HG02763 (cell line): Measurements from ENCODE around the gene TRIM7.
A peak's percentile ranks its signal among the peaks of the same experiment; 100 is the strongest.
"Not testable (repeated sequence)": the region's sequence is repeated elsewhere in the genome, so short reads cannot be mapped to it uniquely, and the experiment has no call there.

ENCODE experiments used
- ATAC-seq: cut with Tn5 transposase; IDR thresholded peaks from one replicate; pipeline ENCODE4 v1.9.1; 2021; ENCODE audit warnings: mild to moderate bottlenecking, moderate library complexity; ENCODE audit not compliant: unreplicated experiment

Gene TRIM7

DNA sequence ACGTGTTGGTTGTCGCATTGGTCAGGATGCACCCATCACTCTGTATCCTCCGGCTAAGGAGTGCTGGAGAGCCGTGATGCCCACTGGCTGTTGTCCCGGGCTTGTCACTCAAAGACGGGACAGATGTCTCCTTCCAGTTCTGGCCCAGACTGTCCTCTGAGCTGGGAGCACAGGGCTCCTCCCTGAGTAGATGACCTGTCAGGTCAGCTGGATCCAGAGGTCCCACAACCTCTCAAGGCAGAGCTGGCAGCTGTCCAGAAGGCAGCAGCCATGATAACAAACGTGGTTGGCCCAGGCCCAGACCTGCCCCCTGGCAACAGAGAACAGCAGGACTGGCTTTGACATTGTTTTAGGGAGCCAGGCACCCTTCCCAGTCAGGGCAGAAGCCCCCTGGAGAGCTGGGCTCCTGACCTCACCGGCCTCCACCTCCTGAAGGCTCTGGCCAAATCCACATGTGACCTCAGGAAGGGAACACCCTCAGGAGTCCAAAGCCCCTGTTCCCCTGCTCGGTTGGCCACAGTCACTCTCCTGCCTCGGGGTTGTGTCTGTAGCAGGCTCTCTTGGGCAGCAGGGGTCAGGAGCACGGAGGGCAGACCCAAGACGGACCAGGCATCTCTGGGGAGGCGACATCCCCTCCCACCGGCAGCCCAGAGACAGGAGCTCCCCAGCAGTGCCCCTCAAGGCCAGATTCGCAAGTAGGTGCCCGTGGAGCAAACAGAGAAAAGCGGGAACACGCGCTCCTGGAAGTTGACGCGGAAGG, 10.3 kb downstream of the TRIM7 start:
- ATAC-seq: no peak

DNA sequence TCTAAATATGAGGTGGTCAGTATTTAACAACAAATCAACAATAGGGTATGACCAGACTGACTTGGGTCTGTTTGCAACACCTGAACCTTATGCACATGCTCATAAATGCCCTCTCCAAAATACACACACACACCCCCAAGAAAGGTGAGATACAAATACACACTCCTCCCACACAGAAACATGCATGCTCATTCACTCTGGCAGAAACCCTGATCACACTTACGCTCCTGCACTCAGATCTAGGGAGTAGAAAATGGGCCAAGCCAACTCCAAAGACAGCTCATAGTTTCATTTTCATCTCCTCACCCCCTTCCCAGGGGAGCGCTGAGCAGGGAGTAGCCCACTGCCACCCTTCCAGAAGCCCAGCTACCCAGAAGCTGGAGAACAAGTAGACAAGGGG, 11.3 kb downstream of the TRIM7 start:
- ATAC-seq: no peak

DNA sequence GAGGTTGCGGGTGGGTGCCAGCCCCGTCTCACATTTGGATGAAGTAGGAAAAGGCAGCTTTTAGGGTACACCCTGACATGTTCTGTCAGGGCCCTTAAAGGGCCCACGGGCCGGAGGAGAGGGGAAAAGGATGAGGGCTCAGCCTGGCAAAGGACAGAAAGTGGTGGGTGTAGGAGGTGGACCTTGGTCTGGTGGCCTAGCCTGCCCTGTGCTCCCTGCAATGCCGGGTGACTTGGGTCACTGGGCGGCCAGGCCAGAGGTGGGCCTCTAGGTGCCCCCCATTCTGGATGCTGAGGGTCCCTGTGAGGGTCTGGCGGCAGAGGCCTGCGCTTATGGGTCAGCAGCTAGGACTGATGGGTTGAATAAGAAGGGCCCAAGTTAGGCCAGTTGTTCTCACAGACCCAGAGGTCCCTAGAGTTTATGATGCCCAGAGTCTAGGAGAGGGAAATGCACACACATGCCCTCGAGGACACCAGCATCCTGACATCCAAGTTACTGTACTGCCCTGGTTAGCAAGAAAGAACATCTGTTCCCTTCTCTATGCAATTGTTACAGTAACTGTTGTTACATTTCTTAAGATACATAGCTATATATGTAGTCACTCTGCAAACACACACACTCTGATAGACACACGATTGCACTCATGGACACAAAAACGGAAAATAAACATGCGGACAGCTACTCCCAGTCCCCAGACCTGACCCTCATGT, 12.5 kb downstream of the TRIM7 start:
- no peak for ATAC-seq

DNA sequence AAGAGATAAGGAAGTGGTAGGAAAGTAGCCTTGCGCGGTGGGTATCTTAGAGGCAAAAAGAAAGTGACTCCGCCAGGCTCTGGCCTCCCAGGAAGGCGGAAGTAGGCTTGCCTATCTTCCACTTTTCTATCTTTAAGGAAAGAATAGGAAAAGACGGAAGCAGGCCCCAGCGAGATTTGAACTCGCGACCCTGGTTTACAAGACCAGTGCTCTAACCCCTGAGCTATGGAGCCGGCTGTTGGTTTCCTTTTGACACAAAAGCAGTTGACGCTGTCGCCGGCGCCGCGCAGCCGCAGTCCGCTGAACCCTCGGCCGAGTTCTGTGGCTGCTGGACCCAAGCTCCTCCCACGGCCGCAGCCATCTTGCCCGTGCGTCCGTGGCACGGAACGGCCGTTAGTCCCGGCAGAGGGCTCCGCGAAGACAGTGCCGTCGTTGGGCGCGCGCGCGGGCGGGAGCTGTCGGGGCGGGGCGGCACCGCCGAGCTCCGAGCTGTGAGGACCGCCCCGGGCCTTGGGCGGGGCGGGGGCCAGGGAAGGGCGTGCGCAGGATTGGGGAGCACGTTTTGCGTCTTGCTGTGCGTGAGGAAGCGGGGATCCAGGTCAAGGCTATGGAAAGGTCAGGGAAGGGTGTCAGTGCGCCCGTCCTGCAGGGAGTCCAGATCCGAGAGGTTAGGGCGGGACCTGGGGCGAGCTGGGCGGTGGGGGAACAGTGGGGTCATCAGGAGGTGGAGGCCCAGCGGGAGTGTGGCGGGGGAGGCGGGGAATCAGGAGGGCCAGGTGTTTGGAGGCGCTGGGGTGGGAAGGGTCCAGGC, 13.3 kb downstream of the TRIM7 start:
- peak; percentile 61 for ATAC-seq

DNA sequence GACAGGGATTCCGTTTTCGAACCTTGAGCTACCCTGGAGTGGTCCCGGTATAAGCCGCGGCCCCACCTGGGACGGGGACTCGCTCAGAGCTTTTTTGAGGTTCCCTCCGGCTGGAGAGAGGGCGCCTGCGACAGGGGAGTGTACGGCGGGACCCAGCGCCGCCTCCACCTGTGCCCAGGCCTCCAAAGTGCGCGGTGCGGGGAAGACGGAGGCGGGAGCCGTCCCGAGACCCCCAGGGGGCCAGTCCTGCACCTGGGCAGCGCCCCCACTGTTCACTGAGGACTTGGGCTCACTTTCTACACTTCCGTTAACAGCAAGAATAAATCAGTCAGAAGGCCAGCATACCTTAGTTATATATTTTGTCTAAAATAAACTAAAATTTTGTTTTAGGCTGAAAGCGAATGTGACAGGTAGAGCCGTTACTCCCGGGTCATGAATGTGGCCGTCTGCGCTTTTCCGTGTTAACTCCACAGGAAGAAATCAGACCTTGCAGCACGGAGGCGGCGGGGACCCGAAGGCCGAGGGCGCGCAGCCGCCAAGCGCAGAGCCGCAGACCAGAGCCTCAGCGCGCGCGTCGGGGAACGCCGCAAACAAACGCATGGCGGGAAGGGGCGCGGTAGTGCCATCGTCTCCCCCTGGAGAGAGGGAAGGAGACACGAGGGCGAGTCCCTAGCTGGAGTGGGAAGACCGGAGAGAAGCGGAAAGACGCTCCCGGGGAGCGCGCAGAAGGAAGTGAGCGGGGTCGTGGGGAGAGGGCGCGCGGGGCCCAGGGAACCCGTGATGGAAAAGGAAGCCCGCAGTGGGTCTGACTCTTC, 14.1 kb downstream of the TRIM7 start:
- peak; percentile 3 for ATAC-seq

DNA sequence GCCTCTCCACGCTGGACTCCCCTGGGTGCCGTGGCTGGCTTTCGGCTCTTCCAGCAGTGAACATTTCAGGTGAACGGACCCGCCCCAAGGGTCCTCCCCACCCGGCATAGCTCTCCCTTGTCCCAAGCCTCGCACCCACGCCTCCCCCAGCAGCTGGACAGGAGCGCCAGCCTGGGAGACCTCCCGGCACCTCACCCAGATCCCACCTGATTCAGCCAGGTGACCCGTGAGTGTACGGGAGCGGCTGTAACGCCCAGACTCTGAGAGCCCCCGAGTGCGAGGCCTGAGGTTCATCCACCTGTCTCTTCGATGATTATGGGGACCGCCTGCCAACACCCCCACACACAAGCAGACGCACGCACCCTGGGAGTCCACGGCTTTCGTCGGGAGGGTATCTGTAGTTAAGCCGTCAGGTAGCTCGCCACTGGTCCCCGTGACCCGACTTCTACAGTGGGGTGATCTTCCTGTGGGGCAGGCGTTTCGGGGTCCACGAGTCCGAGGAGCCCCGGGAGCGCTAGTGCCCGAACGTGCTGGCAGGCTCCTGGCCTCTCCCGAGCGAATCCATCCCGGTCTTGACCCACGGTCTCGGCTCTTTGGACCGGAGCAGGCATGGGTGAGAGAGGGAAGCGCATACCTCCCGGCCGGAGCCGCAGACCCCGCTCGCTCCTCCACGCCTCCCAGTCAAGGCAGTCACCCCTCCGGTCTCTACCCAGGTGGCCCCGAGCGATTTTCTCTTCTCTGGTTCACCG, 14.9 kb downstream of the TRIM7 start:
- no peak for ATAC-seq

DNA sequence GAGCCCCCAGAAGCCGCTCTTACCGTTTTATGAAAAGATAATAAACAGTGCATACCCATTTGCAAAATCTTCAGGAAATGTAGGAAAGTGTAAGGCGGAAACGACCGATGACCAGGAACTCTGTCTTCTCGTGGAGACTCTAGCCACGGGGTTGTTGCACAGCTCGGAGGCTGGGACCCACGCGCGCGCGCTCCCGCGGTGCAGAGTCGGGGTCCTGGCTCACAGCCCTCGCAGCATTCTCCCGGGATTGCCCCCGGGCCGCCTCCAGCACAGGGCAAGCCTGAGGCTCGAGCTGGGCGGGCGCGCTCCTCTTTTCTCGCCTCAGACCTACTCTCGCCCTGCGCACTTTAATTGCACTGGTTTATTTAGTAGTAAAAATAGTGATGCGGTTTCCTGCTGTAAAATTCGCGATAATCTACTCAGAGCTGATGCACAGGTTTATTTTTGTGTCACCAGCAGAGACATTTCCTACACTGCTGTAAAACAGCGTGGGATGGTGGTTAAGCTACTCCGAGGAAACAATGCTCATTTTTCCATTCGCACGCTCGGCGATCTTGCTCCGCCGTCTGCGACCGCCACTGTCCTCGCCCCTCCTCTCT, 15.5 kb downstream of the TRIM7 start:
- no peak for ATAC-seq

DNA sequence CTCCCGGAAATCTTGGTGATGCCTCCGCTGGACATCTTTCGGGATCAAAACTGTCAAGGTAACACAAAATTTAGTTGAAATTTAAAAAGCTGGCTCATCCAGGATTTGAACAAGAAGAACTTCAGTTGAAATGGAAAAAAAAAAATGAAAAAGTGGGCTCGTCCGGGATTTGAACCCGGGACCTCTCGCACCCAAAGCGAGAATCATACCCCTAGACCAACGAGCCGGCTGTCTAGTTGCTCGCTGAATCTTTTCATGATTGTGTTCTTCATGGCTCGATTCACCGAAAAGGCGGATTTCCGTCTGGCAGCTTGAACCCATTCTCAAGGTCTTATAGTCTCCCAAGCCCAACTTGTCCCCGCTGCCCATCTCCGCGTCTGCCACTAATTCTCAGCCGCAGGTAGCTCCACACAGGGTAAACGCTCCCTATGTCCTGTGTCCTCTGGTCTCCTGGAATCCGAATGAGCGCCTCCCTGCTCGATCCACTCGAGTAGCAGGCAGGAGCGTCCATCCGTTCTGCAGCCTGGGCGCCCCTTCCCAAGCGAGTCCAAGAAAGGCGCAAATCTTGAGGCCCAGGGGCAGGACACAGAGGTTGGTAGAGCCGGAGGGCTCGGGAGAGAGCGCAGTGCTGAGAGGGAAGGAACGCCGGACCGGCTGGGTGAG, 16.2 kb downstream of the TRIM7 start:
- no peak for ATAC-seq

DNA sequence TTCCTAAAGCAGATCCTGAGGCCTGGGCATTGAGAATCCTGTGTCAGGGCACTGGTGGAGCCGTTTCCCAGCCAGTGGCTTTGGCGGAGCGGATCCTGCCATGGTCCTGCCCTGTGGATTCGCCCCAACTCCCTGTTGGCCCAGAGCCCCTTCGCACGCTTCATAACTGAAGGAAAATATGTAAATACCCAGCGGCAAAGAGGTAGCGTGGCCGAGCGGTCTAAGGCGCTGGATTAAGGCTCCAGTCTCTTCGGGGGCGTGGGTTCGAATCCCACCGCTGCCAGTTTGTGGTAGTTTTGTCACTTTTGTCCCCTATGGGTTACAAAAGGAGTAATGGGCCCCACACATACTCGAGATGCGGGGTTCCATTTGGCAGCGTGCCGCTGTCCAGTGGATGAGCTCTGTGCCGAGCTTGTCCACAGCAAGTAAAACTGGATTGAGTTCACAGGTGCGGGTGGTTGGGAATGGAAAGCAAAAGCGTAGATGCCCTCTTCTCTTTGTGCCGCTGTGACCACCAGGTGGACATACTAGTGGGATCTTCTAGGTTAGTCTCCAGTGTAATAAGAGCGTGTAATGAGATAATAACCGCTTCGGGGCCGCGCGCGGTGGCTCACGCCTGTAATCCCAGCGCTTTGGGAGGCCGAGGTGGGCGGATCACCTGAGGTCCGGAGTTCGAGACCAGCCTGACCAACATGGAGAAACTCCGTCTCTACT, 17.3 kb downstream of the TRIM7 start:
- ATAC-seq: no peak

DNA sequence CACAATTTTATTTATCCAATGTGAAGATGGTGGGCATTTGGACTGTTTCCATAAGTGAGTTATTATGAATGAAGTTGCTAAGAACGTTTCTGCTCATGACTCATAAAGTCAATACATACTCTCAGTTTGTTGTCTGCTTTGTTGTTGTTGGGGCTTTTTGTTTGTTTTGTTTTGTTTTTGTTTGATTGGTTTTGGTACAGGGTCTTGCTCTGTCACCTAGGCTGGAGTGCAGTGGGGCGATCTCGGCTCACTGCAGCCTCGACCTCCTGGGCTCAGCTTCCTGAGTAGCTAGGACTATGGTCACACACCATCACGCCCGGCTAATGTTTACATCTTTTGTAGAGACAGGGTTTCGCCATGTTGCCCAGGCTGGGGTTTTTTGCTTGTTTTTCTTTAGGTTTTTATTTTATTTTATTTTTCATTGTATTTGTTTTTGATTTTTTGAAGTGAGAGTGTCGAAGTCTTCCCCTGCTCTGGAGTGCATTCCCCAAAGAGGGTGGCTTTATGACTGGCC, 18.0 kb downstream of the TRIM7 start:
- no peak for ATAC-seq

DNA sequence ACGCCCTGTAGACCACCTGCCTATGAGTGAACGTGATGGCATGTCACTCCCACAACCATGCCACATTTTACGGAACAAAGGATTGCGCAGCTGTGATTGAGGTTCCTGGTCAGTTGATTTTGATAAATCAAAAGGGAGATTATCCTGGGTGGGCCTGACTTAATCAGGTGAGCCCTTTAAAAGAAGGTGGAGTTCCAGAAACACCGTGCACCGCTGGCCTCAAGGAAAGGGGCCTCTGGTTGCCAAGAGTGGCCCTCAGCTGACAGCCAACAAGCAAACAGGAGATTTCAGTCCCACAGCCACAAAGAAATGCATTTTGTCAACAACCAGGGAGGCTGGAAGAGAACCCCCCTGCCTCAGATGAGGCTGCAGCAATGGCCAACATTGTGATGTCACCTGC, 19.0 kb downstream of the TRIM7 start:
- ATAC-seq: no peak

DNA sequence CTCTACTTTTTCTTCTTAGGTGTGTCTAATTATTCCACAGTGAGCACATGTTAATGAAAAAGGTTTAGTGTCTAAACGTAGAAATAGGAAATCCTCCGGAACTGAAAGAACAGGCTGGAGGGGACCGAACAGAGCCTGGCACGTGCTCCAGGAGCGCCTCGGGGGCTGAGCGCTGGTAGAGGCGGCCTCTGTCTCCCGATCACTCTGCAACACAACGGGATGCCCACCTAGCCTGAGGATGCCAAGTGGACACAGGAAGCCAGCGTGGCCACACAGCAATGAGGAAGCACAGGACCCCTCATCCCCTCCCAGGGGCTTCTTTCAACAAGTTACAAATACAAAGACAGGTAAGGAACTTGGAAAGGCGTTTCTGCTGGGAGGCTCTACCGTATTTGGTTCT, 19.4 kb downstream of the TRIM7 start:
- no peak for ATAC-seq

DNA sequence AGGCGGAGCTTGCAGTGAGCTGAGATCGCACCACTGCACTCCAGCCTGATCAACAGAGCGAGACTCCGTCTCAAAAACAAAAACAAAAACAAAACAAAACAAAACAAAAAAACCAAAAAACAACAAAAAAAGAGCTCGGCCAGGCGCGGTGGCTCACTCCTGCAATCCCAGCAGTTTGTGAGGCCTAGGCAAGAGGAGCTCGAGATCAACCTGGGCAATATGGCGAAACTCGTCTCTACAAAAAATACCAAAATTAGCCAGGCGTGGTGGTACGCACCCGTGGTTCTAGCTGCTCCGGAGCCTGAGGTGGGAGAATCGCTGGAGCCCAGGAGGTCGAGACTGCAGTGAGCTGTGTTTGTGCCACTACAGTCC, 20.2 kb downstream of the TRIM7 start:
- no peak for ATAC-seq

DNA sequence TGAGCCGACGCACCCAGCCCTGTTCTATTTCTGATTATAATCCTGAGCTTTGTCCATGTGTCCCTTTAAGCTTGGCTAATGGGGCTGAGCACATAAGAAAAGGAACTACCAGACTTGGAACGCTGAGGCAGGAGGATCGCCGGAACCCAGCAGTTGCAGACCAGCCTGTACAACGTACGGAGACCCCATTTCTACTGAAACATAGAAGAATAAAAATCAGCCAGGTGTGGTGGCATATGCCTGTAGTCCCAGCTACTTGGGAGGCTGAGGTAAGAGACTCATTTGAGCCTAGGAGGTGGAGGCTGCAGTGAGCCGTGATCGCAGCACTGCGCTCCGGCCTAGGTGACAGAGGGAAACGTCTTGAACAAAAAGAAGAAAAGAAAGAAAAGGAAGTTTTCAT, 22.3 kb downstream of the TRIM7 start:
- ATAC-seq: no peak

DNA sequence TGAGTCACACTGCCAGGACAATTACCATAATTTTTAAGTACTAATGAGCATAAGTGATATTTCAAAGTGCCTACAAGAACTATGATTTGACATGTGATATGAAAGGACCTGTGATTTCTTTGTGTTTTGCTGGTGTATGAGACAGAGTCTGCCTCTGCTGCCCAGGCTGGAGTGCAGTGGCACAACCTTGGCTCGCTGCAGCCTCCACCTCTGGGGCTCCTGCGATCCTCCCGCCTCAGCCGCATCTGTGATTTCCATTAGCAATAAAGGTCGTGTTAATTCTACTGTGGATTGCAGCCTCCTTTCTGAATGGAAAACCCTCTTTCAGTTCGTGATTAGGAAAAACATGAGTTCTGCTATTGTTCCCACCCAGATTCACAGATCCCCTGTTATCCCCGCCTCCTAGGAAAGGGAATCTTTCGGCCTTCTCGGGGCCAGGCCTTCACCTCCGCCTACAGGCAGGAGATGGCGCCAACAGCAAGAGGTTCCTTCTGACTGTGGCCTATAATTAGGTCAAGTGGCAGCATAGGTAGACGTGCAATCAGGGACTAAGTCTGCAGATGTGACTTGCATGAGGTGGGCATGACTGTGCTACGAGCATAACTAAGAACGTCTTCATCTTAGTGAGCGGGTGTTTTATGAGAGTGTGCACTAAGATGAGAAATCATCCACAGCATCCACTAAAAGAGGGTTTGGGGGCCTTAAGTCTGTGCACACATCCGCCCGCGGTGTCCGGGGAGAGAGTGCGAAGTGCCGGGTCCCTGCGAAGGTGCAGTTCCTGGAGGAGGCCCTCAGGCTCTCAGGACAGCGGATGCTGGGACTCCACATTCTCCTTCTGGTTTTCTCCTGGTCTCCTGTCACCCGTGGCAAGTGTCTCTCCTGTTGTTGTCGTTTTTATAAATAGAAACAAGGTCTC, 23.1 kb downstream of the TRIM7 start:
- ATAC-seq: no peak

DNA sequence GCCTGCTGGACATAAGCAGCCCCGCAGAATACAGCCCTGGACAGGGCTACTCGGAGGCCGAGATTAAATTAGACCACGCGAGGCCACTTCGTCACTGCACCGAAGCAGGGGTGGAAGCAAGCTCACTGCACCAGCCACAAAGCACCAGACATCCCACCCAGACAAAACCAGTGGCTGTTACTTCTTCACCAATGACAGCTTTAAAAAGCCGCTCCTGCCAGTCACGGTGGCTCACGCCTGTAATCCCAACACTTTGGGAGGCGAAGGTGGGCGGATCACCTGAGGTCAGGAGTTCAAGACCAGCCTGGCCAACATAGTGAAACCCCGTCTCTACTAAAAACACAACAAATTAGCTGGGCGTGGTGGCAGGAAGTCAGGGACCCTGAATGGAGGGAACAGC, 27.4 kb downstream of the TRIM7 start:
- ATAC-seq: not testable (repeated sequence)

DNA sequence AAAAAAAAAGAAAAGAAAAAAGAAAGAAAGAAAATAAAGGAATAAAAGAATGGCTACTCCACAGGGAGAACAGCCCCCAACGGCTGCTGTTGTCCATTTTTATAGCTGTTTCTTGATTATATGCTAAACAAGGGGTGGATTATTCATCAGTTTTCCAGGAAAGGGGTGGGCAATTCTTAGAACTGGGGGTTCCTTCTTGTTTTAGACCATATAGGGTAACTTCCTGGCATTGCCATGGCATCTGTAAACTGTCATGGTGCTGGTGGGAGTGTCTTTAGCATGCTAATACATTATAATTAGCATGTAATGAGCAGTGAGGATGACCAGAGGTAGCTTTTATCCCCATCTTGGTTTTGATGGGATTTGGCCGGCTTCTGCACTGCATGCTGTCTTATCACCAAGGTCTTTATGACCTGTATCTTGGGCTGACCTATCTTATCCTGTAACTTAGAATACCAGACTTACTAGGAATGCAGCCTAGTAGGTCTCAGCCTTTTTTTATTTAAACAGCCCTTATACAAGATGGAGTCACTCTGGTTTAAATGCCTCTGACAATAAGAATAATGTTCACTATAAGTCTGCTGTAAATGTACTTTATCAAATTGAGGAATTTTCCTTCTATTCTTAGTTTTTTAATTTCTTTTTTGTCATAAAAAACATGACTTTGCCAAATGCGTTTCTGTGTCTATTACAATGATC, 28.6 kb downstream of the TRIM7 start:
- ATAC-seq: no peak
